ENCODE results near the gene DECR2.

GRCh38 chr16:404971-405486 lies 3.3 kb downstream of the DECR2 start:
- no peak for TF ChIP-seq GATA2 (IDR thresholded peaks at IDR 0.05; ENCODE audit: low read depth, low read length)
- TF ChIP-seq GATA3 (IDR thresholded peaks at IDR 0.05; ENCODE audit: low read depth, low read length), result no peak

Data from SH-SY5Y (cell line).